BJ (cell line): ENCODE data around the gene CLEC20A. TPM values are rescaled to one million over a fixed set of nuclear protein-coding genes. Genes with fewer than 3 reads are reported as not detected.
A peak's percentile ranks its signal among the peaks of the same experiment; 100 is the strongest.

Experiments
- CTCF ChIA-PET: fragments of 350-600 bp; formaldehyde crosslinking; extraction: SDS; loops from one replicate; lab custom pipeline; 2021; ENCODE audit warnings: antibody characterized with exemption, inconsistent platforms; lab: Yijun Ruan, JAX
- POLR2A ChIA-PET: fragments of 300-600 bp; sonication (Branson Sonifier 250); formaldehyde crosslinking; extraction: SDS; loops from one replicate; lab custom pipeline; 2021; ENCODE audit warnings: antibody characterized with exemption; lab: Charles Lee
- DNase-seq: peaks from one replicate; pipeline ENCODE4 v3.0.0-alpha.2; 2011; ENCODE audit warnings: low read depth
- H3K27me3 ChIP-seq: 2 replicates; pipeline ENCODE4 v1.6.0; 2011; ENCODE audit warnings: low read length; ENCODE audit not compliant: control insufficient read depth, insufficient read depth
- H3K36me3 ChIP-seq: 2 replicates; pipeline ENCODE4 v1.5.1; 2011; ENCODE audit warnings: low read length; ENCODE audit not compliant: control insufficient read depth, insufficient read depth
- H3K4me3 ChIP-seq: 2 replicates; pipeline ENCODE4 v1.5.1; 2011; ENCODE audit warnings: low read depth, mild to moderate bottlenecking, control low read depth, low read length
- polyA plus RNA-seq: library from polyadenylated mRNA; depleted of rRNA; stranded (reverse); fragments of >200 nt; gene quantifications from 2 replicates; pipeline ENCODE4 v1.2.3, GENCODE V29; 2011
- TF ChIP-seq, protein P1 (sequence below): IDR thresholded peaks from 2 replicates; pipeline ENCODE4 v1.5.1; 2011; ENCODE audit warnings: low read depth, mild to moderate bottlenecking, control low read depth, inconsistent platforms, low read length, moderate library complexity; ENCODE audit not compliant: insufficient read depth

CLEC20A gene
- polyA plus RNA-seq, 1 experiment, result not detected

DNA sequence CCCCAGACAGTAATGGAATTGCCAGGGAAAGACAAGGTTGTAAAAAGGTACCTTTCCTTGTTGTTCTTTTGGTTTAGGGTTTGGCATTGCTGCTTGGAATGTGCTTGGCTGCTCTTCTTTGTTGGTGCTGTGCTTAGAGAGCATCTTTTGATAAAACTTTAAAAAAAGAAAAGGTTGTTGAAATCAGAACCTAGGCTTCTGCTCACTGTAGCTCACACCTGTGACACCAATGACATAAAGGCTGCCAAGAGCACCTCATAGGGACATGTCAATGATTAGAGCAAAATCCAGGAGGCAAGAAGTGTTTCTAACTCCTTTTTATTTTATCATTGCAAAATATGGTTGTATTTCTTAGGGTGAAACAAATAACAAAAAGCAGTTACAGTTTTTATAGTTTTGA is 28.9 kb downstream of the CLEC20A start:
- TF ChIP-seq, protein P1, sequence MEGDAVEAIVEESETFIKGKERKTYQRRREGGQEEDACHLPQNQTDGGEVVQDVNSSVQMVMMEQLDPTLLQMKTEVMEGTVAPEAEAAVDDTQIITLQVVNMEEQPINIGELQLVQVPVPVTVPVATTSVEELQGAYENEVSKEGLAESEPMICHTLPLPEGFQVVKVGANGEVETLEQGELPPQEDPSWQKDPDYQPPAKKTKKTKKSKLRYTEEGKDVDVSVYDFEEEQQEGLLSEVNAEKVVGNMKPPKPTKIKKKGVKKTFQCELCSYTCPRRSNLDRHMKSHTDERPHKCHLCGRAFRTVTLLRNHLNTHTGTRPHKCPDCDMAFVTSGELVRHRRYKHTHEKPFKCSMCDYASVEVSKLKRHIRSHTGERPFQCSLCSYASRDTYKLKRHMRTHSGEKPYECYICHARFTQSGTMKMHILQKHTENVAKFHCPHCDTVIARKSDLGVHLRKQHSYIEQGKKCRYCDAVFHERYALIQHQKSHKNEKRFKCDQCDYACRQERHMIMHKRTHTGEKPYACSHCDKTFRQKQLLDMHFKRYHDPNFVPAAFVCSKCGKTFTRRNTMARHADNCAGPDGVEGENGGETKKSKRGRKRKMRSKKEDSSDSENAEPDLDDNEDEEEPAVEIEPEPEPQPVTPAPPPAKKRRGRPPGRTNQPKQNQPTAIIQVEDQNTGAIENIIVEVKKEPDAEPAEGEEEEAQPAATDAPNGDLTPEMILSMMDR, result no peak
- POLR2A ChIA-PET, result no interaction called here
- CTCF ChIA-PET, result no interaction called here

DNA sequence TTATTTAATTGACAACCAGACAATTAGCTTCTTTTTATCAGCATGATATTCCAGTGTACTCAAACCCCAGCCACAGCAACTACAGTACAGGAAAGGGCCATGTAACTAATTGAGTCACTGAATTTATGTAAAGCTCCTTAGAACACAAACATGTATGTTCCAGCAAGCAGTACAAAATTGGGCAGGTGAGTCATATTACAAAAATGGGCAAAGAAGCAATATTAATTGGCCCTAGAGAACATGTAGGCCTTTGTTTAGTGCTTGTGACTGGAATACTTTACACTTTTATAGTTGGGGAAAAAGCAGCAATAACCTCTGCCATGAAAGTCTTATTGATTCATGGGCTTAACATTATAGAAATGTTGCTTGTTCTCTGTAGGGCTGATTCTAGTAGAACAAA is 31.8 kb downstream of the CLEC20A start:
- CTCF ChIA-PET, result interaction anchor here (0.9 to 1.8 kb wide), 2 partner anchors 37 to 166 kb away, joined by 3 to 5 read pairs; no protein-coding TSS in a partner anchor
- POLR2A ChIA-PET, result no interaction called here
- no peaks in the 10 kb centered on the region for H3K27me3 ChIP-seq
- DNase-seq, result peak; percentile 20
- H3K4me3 ChIP-seq, result no peak overlapping the region
- peaks cover 5% of the 10 kb centered on the region for H3K36me3 ChIP-seq
- TF ChIP-seq, protein P1, result no peak

More for the DNA sequence above, 28.9 kb downstream of the CLEC20A start:
- no peak for DNase-seq
- Histone ChIP-seq H3K36me3 (peaks cover 6% of the 10 kb centered on the region), H3K4me3 (no peak overlapping the region), H3K27me3 (no peaks in the 10 kb centered on the region)

DNA sequence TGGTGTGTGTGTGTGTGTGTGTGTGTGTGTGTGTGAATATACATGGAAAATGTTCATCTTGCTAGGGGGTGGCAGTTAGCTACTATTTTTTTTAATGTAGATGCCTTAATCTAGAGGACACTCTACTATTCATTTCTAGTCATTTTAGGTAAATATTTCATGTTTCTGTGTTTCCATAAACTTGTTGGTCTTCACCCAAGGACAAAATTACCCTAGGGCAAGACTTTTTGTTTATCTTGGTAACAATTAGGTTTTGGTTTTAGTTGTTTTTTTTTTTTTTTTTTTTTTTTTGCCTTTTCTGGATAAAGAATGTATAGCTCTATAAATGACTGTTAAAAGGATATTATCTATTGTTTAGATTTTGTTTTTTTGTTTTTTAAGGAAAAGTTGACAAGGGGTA is 32.2 kb downstream of the CLEC20A start:
- TF ChIP-seq, protein P1, result no peak
- no peaks in the 10 kb centered on the region for H3K27me3 ChIP-seq
- POLR2A ChIA-PET, result no interaction called here
- H3K36me3 ChIP-seq, result peaks cover 5% of the 10 kb centered on the region
- no peak for DNase-seq
- no peak overlapping the region for H3K4me3 ChIP-seq
- CTCF ChIA-PET, result interaction anchor here (0.9 to 1.8 kb wide), 2 partner anchors 37 to 165 kb away, joined by 3 to 5 read pairs; no protein-coding TSS in a partner anchor

DNA sequence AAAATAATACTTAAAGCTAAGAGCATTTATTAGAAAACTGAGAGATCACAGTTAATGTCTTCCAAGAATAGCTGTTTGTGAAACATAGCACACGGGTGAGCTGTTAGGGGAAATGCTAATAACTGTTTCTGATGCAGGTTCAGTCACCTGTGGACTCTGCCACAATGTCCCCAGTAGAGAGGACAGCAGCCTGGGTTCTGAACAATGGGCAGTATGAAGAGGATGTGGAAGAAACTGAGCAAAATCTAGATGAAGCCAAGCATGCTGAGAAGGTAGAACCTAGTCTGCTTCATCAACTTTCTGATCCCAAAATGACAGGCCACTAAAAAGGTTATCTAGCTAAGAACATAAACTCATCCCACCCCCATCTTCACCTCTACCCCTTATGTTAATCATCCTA is 32.6 kb downstream of the CLEC20A start:
- TF ChIP-seq, protein P1, result no peak
- no peaks in the 10 kb centered on the region for H3K27me3 ChIP-seq
- H3K36me3 ChIP-seq, result peaks cover 5% of the 10 kb centered on the region
- no peak for DNase-seq
- ChIA-PET CTCF (interaction anchor here (1.8 kb wide), 1 partner anchor 37 kb away, joined by 5 read pairs; no protein-coding TSS in a partner anchor), POLR2A (no interaction called here)
- H3K4me3 ChIP-seq, result no peak overlapping the region

DNA sequence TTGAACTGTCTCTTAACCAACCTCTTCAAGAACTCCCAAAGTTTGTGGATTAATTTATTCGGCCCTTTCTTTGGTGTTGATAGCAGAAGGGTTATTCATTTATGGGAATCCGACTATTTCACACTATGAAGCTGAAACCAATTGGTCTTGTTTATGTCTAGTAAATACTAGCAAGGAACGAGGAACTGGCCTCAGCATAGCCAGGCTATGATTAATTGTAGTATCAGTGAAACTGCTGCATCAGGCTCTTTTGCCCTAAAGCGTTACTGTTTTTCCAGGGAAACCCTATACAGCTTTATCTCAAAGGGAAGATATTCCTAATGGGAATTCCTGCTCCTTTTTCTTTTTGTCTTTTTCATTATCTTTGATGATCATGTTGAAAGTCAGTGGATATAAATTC is 35.1 kb downstream of the CLEC20A start:
- CTCF ChIA-PET, result no interaction called here
- POLR2A ChIA-PET, result no interaction called here
- H3K36me3 ChIP-seq, result peaks cover 10% of the 10 kb centered on the region
- no peaks in the 10 kb centered on the region for H3K27me3 ChIP-seq
- no peak overlapping the region for H3K4me3 ChIP-seq
- DNase-seq, result no peak
- TF ChIP-seq, protein P1, result no peak
